Measurements from ENCODE around the gene AFAP1L1. TPM values are rescaled to one million over a fixed set of nuclear protein-coding genes. Genes with fewer than 3 reads are reported as not detected.

The AFAP1L1 gene
- total and polyA plus RNA-seq, 2 of the 13 experiments (the other 11 are each of a cell fraction or from before 2014, with no cell fraction given): 0.38 to 1.0 TPM

DNA sequence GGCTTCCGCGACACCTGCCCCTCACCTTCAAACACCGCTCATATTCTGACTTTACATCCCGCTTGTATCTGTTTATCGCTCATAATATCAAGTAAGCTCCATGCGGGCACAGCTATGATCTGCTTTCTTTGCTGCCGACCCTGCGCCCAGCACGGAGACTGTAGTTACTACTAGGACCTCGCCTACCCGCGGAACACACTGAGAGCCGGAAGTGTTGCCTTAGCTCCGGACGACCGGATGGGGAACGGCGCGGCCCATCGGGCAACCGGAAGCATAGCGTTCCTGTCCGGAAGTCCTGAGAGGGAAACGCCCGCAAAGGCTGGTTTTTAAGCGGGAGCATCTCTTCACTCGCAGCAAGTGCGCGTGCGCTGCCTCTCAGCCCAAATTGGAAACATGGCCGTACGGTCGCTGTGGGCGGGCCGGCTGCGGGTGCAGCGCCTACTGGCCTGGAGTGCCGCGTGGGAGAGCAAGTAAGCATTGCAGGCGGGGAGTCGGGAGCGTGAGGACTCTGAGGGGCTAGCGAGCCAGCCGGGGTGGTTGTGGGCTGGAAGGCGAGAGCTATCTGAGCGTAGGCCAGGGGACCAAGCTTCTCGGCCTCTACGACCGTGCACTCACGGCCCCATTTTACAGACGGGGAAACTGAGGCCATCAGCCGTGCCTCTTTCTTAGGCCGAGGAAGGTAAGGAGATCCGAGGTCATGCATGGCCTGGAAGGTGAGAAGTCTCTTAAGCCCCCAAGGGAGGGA, 73.7 kb downstream of the AFAP1L1 start, which contains the start of gene GRPEL2 (continued):
- TF ChIP-seq HMGXB3 (CRISPR knock-in tag; IDR thresholded peaks at IDR 0.05; ENCODE audit: borderline replicate concordance) (peak; percentile 76; the same call in 1 of the 2 replicates), ARID5B (CRISPR knock-in tag; IDR thresholded peaks at IDR 0.05) (peak; percentile 65; the same call in 1 of the 2 replicates), SP5 (CRISPR knock-in tag; IDR thresholded peaks at IDR 0.05; ENCODE audit: borderline replicate concordance, low read depth) (0 out of 2 replicates have a peak, but pooled peaks have one; percentile 54), GPBP1L1 (CRISPR knock-in tag; IDR thresholded peaks at IDR 0.05) (no peak), ATAD3A (CRISPR knock-in tag; IDR thresholded peaks at IDR 0.05) (0 out of 2 replicates have a peak, but pooled peaks have one; percentile 18), TSC22D2 (CRISPR knock-in tag; IDR thresholded peaks at IDR 0.05; ENCODE audit: borderline replicate concordance) (0 out of 2 replicates have a peak, but pooled peaks have one; percentile 67), NKX3-1 (CRISPR knock-in tag; IDR thresholded peaks at IDR 0.05) (no peak), ATF4 (CRISPR knock-in tag; IDR thresholded peaks at IDR 0.05) (peak in 1 of 2 experiments; percentile 72; a peak in 1 of 4 replicates), ZSCAN30 (CRISPR knock-in tag; IDR thresholded peaks at IDR 0.05) (no peak), HHEX (CRISPR knock-in tag; IDR thresholded peaks at IDR 0.05) (no peak), ZNF800 (CRISPR knock-in tag; IDR thresholded peaks at IDR 0.05) (peak; percentile 79), NBN (conservative IDR thresholded peaks at IDR 0.05) (no peak), TCF7L2 (IDR thresholded peaks at IDR 0.05; ENCODE audit: low read depth, low read length) (no peak)
- TF ChIP-seq, protein P1, sequence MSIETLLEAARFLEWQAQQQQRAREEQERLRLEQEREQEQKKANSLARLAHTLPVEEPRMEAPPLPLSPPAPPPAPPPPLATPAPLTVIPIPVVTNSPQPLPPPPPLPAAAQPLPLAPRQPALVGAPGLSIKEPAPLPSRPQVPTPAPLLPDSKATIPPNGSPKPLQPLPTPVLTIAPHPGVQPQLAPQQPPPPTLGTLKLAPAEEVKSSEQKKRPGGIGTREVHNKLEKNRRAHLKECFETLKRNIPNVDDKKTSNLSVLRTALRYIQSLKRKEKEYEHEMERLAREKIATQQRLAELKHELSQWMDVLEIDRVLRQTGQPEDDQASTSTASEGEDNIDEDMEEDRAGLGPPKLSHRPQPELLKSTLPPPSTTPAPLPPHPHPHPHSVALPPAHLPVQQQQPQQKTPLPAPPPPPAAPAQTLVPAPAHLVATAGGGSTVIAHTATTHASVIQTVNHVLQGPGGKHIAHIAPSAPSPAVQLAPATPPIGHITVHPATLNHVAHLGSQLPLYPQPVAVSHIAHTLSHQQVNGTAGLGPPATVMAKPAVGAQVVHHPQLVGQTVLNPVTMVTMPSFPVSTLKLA (IDR thresholded peaks at IDR 0.05): no peak

Measured in HepG2 (cell line).